HG02759 (cell line): Measurements from ENCODE around the gene SKA1.
"Not testable (repeated sequence)": the region's sequence is repeated elsewhere in the genome, so short reads cannot be mapped to it uniquely, and the experiment has no call there.

Experiments
- ATAC-seq: cut with Tn5 transposase; IDR thresholded peaks from one replicate; pipeline ENCODE4 v1.9.1; 2021; ENCODE audit warnings: mild to moderate bottlenecking, moderate library complexity; ENCODE audit not compliant: unreplicated experiment

The SKA1 gene

GRCh38 chr18:50428531-50429206, 53.8 kb downstream of the SKA1 start:
- ATAC-seq: no peak

GRCh38 chr18:50429207-50429948, 54.5 kb downstream of the SKA1 start:
- ATAC-seq: no peak

DNA sequence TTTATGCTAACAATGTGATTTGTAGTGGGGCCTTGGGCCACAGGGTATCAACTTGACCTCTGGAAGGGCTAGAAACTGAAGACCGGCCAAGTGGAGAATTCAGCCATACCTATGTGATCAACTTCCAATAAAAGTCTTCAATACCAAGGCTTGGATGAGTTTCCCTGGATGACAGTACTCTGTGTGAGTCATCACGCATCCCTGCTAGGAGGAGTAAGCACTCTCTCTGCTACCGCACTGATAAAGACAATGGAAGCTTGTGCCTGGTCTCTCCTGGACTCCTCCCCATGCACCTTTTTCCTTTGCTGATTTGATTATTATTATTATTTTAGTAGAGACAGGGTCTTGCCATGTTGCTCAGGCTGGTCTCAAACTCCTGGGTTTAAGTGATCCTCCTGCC, 58.1 kb downstream of the SKA1 start:
- no peak for ATAC-seq

GRCh38 chr18:50436742-50437141, 61.9 kb downstream of the SKA1 start:
- not testable (repeated sequence) for ATAC-seq

DNA sequence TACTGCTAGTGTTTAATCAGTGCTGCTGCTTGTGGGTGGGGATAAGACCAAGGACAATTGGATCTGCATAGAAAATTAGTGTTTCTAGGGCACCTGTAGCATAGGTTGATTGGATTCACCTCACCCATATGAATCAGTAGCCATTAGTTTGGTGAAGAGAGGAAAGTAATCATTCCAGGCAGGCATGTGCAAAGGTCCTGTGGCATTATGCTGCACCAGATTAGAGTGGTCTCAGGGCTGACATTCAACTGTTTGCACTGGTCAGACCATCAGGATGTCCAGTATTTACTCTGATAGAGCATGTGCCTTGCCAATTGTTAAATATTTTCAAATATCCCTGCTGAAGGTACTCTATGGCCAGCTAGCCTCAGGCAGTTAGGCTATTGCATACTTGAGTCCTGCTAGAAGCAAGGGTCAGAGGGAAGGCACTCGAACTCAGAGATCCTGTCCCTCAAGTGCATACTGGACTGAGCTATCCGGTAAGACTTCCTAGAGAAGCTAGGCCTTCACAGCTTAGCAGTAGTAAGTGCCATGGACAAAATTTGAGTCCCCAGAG, 64.7 kb downstream of the SKA1 start:
- ATAC-seq: no peak

GRCh38 chr18:50441016-50441415, 66.2 kb downstream of the SKA1 start:
- no peak for ATAC-seq

DNA sequence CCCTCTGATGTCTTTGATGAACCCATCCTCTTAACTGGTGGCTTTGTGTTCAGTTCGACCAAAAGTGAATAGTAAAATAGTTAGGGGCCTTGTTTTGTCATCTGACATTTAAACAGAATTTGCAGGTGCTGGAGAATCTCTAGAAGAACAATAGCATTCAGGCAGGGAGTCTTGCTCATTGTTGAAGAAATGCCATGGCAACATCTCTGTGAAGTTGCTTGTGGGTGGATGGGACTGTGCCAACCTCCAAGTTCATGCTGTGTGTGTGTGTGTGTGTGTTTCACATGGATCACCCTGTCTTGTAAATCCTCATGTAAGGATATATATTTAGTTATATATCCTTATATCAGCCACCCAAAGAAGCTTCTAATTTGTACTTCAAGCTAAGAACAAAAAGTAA, 66.7 kb downstream of the SKA1 start:
- no peak for ATAC-seq
